Gastroesophageal sphincter (tissue), 3 donors: ENCODE measurements around the gene PPP1R1A.

Source experiments
- CTCF ChIP-seq, 4 experiments: fragments of 200-600 bp in 2 of 4; fragments of 450-650 bp in 2 of 4; sonication (generic) in 1 of 4; IDR thresholded peaks; one replicate each; pipeline ENCODE4 v1.5.1; 2017 to 2019; ENCODE audit warnings: antibody characterized with exemption in 4 of 4, mild to moderate bottlenecking in 2 of 4, moderate library complexity in 2 of 4
- POLR2AphosphoS5 ChIP-seq: sonication (generic); formaldehyde crosslinking; IDR thresholded peaks from one replicate; pipeline ENCODE4 v1.6.1; 2017; ENCODE audit warnings: antibody characterized with exemption

DNA sequence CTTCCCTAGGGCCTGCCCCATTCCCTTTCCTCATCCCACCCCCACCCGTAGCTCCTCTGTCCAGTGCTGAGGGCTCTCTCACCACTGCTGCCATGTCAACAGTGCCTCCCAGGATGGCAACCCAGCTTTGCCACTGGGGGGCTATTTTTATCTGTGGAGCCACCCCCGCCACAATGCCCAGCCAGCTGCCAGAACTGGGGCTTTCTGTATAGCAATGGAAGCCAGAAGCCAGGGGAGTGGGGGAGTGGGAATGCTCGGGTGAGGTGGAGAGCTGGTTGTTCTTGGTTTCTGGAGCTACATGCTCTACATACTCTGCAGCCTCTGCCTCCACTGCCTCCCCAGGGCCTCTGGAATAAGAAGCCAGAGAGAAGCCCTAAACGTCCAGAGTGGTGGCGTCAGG lies 30.1 kb downstream of the PPP1R1A start:
- TF ChIP-seq CTCF (IDR thresholded peaks at IDR 0.05) = no peak
- no peak for TF ChIP-seq POLR2AphosphoS5
